HG03521 (cell line): ENCODE results near the gene SEZ6.
"Not testable (repeated sequence)": the region's sequence is repeated elsewhere in the genome, so short reads cannot be mapped to it uniquely, and the experiment has no call there.

ENCODE experiments used
- ATAC-seq: cut with Tn5 transposase; IDR thresholded peaks from one replicate; pipeline ENCODE4 v1.9.1; 2021; ENCODE audit warnings: mild to moderate bottlenecking, moderate library complexity; ENCODE audit not compliant: unreplicated experiment

Gene SEZ6

GRCh38 chr17:28940142-28940541 is 65.7 kb downstream of the SEZ6 start:
- no peak for ATAC-seq

GRCh38 chr17:28938552-28938951 is 67.3 kb downstream of the SEZ6 start:
- ATAC-seq = no peak

GRCh38 chr17:28937044-28937729 is 68.6 kb downstream of the SEZ6 start:
- ATAC-seq = no peak

GRCh38 chr17:28935744-28936460 is 69.9 kb downstream of the SEZ6 start:
- ATAC-seq = no peak

GRCh38 chr17:28934508-28934907 is 71.3 kb downstream of the SEZ6 start:
- not testable (repeated sequence) for ATAC-seq

- ATAC-seq = no peak
Observed at GRCh38 chr17:28929787-28930186, 76.0 kb downstream of the SEZ6 start.

GRCh38 chr17:28928061-28928460 is 77.8 kb downstream of the SEZ6 start:
- ATAC-seq = no peak

- ATAC-seq = no peak
Observed at GRCh38 chr17:28926786-28927185, 79.0 kb downstream of the SEZ6 start.

- ATAC-seq = no peak
Observed at GRCh38 chr17:28926366-28926765, 79.5 kb downstream of the SEZ6 start.

- no peak for ATAC-seq
Observed at GRCh38 chr17:28925912-28926365, 79.9 kb downstream of the SEZ6 start.

- no peak for ATAC-seq
Observed at GRCh38 chr17:28920201-28920600, 85.6 kb downstream of the SEZ6 start.

GRCh38 chr17:28918295-28918694 is 87.5 kb downstream of the SEZ6 start:
- ATAC-seq = no peak

- ATAC-seq = no peak
Observed at GRCh38 chr17:28917465-28917864, 88.4 kb downstream of the SEZ6 start.

GRCh38 chr17:28917029-28917428 is 88.8 kb downstream of the SEZ6 start:
- ATAC-seq = no peak

- ATAC-seq = no peak
Observed at GRCh38 chr17:28916302-28916934, 89.4 kb downstream of the SEZ6 start.

GRCh38 chr17:28912938-28913333 is 92.9 kb downstream of the SEZ6 start:
- ATAC-seq = no peak

- no peak for ATAC-seq
Observed at GRCh38 chr17:28912281-28912937, 93.4 kb downstream of the SEZ6 start.

GRCh38 chr17:28911411-28912045 is 94.3 kb downstream of the SEZ6 start:
- ATAC-seq = no peak

GRCh38 chr17:28910534-28910933 is 95.3 kb downstream of the SEZ6 start:
- no peak for ATAC-seq

- no peak for ATAC-seq
Observed at GRCh38 chr17:28908640-28909167, 97.1 kb downstream of the SEZ6 start.
